GM06990 (cell line): ENCODE measurements around the gene OCA2.

Experiments used
- DNase-seq: peaks from one replicate; pipeline ENCODE4 v3.0.0-alpha.2; 2011; ENCODE audit not compliant: insufficient read length; ENCODE audit errors: extremely low read depth
- H3K27me3 ChIP-seq: replicated peaks from 2 replicates; pipeline ENCODE4 v1.6.0; 2011; ENCODE audit warnings: low read length; ENCODE audit not compliant: control insufficient read depth, insufficient read depth
- H3K36me3 ChIP-seq: 2 replicates; pipeline ENCODE4 v1.5.1; 2011; ENCODE audit warnings: low read length; ENCODE audit not compliant: control insufficient read depth, insufficient read depth
- H3K4me3 ChIP-seq: replicated peaks from 2 replicates; pipeline ENCODE4 v1.5.1; 2011; ENCODE audit warnings: low read depth, mild to moderate bottlenecking, control low read depth, low read length
- CTCF ChIP-seq: IDR thresholded peaks from 2 replicates; pipeline ENCODE4 v1.5.1; 2011; ENCODE audit warnings: low read length, control low read depth, mild to moderate bottlenecking, inconsistent platforms; ENCODE audit not compliant: insufficient read depth, poor library complexity, severe bottlenecking

OCA2 gene

GRCh38 chr15:28115871-28116270 is 16.8 kb upstream of the OCA2 start:
- no peak overlapping the region for H3K4me3 ChIP-seq
- no peak for DNase-seq
- H3K36me3 ChIP-seq, result peaks cover 32% of the 10 kb centered on the region
- TF ChIP-seq CTCF, result no peak
- H3K27me3 ChIP-seq, result no peaks in the 10 kb centered on the region

- TF ChIP-seq CTCF, result no peak
- DNase-seq, result no peak
- Histone ChIP-seq H3K27me3 (no peaks in the 10 kb centered on the region), H3K4me3 (no peak overlapping the region), H3K36me3 (peaks cover 29% of the 10 kb centered on the region)
Measured at GRCh38 chr15:28114721-28115622, 15.9 kb upstream of the OCA2 start.

- Histone ChIP-seq H3K36me3 (peaks cover 29% of the 10 kb centered on the region), H3K27me3 (no peaks in the 10 kb centered on the region), H3K4me3 (no peak overlapping the region)
- TF ChIP-seq CTCF, result no peak
- DNase-seq, result no peak
Measured at GRCh38 chr15:28114114-28114455, 15.0 kb upstream of the OCA2 start.

- Histone ChIP-seq H3K4me3 (no peak overlapping the region), H3K36me3 (peaks cover 29% of the 10 kb centered on the region), H3K27me3 (no peaks in the 10 kb centered on the region)
- DNase-seq, result no peak
- no peak for TF ChIP-seq CTCF
Measured at GRCh38 chr15:28113394-28114113, 14.4 kb upstream of the OCA2 start.

- no peak for TF ChIP-seq CTCF
- H3K4me3 ChIP-seq, result no peak overlapping the region
- no peaks in the 10 kb centered on the region for H3K27me3 ChIP-seq
- peaks cover 27% of the 10 kb centered on the region for H3K36me3 ChIP-seq
- DNase-seq, result no peak
Measured at GRCh38 chr15:28112962-28113361, 13.8 kb upstream of the OCA2 start.
